Fibroblast of lung (primary cell): ENCODE results near the gene IL17REL.

ENCODE experiments used
- CTCF ChIP-seq, 2 donors: IDR thresholded peaks in 1 of 2; conservative IDR thresholded peaks in 1 of 2; 1 replicate in 1 of 2; 2 replicates in 1 of 2; pipeline ENCODE4 v1.5.1; 2011 to 2012; ENCODE audit warnings: low read length in 2 of 2, control low read depth in 1 of 2, inconsistent platforms in 1 of 2, low read depth in 1 of 2, mild to moderate bottlenecking in 1 of 2
- EZH2 ChIP-seq: IDR thresholded peaks from 2 replicates; pipeline ENCODE4 v1.5.1; 2012; ENCODE audit warnings: low read length, control low read depth, mild to moderate bottlenecking; ENCODE audit errors: missing control alignments

GRCh38 chr22:49994361-49995040, 18.1 kb downstream of the IL17REL start:
- no peak for TF ChIP-seq CTCF (conservative IDR thresholded peaks at IDR 0.05 in 1 of 2, IDR thresholded peaks at IDR 0.05 in 1 of 2; ENCODE audit: low read depth in 1 of 2, low read length in 2 of 2)
- no peak for TF ChIP-seq EZH2
